ENCODE measurements around the gene SRGAP1. TPM values are rescaled to one million over a fixed set of nuclear protein-coding genes. Genes with fewer than 3 reads are reported as not detected.

SRGAP1 gene
- total and polyA plus RNA-seq, 2 donors: 0.82 to 1.3 TPM

DNA sequence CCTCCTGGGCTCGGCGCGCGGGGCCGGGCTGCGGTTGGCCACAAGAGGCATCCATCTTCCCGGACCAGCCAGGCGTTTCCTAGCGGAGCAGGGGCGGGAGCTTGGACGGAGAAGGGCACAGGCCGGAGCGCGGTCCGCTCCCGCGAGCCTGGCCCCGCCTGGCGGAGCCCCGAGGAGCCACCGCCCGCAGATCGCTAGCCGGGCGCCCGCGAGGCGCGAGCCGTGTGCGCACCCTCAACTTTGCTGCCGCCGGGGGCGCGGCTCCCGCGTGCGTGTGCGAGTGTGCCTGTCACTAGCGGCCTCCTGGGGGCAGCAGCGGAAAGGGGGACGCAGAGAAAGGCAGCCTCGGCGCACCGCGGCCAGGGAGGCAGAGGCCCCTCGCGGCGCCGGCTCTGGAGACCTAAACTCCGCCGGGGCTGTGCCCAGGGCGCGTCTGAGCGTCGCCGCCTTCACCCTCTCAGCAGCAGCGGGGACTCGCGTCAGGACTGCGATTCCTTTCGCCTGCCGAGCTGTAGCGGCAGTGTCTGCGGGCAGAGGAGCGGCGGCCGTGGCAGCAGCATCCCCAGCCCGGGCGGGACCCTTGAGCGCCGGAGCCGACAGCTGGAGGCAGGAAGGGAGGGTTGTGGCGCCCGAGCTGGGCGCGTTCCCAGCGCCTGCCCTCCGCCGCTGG, 644 bp upstream of the SRGAP1 start:
- H3K27ac ChIP-seq (ENCODE audit: low read depth in 1 of 2, low read length in 1 of 2): peak overlapping the region; percentile 66 to 74
- WGBS: under 1% methylated on average over 80 of the region's 80 CpGs

DNA sequence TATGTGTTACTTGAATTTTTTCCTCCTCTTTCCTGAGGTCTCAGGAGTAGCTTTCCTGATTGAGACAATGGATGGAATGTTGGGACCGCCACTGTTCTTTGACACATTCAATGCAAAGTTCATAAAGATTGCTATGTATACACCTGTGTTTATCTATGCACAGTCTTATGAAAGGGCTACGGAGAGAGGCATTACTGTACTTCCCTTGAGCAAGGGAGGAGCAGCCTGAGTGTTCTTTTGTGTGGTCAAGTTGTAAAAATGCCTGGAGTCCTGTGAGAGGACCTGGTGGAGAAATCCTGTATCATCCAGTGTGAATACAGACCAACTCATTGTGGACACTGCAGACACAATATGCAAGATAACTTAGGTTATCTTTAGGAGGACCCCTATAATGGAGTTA, 1.2 kb downstream of the SRGAP1 start:
- peaks cover 7% of the 10 kb centered on the region in 2 donors for H3K4me1 ChIP-seq (ENCODE audit: control insufficient read depth in 2 of 2, insufficient read depth in 2 of 2, low read length in 2 of 2)
- no peak overlapping the region for H3K27ac ChIP-seq (ENCODE audit: low read depth in 1 of 2, low read length in 1 of 2)
- 89% methylated on average over 2 of the region's 2 CpGs for WGBS
- H3K4me3 ChIP-seq (ENCODE audit: low read length in 2 of 2): no peak overlapping the region
- H3K27me3 ChIP-seq (ENCODE audit: control insufficient read depth in 2 of 2, insufficient read depth in 1 of 2, low read length in 1 of 2): peaks cover 20 to 48% of the 10 kb centered on the region in 2 donors
- DNase-seq (ENCODE audit: low read depth in 6 of 9, low spot score in 9 of 9): no peak
- H3K9me3 ChIP-seq (ENCODE audit: control insufficient read depth in 2 of 2, insufficient read depth in 1 of 2, low read length in 1 of 2): peaks cover 2 to 5% of the 10 kb centered on the region in 2 donors
- H3K36me3 ChIP-seq (ENCODE audit: control insufficient read depth in 2 of 2, insufficient read depth in 2 of 2, low read length in 1 of 2): no peaks in the 10 kb centered on the region

More for the DNA sequence above, 644 bp upstream of the SRGAP1 start:
- H3K27me3 ChIP-seq (ENCODE audit: control insufficient read depth in 2 of 2, insufficient read depth in 1 of 2, low read length in 1 of 2): peaks cover 20 to 48% of the 10 kb centered on the region in 2 donors
- peaks cover 7% of the 10 kb centered on the region in 2 donors for H3K4me1 ChIP-seq (ENCODE audit: control insufficient read depth in 2 of 2, insufficient read depth in 2 of 2, low read length in 2 of 2)
- H3K4me3 ChIP-seq (ENCODE audit: low read length in 2 of 2): peak overlapping the region; percentile 47 to 66
- peak; percentile 39 to 91 (median 73) for DNase-seq (ENCODE audit: low read depth in 6 of 9, low spot score in 9 of 9)
- H3K9me3 ChIP-seq (ENCODE audit: control insufficient read depth in 2 of 2, insufficient read depth in 1 of 2, low read length in 1 of 2): peaks cover 2 to 5% of the 10 kb centered on the region in 2 donors
- no peaks in the 10 kb centered on the region for H3K36me3 ChIP-seq (ENCODE audit: control insufficient read depth in 2 of 2, insufficient read depth in 2 of 2, low read length in 1 of 2)

DNA sequence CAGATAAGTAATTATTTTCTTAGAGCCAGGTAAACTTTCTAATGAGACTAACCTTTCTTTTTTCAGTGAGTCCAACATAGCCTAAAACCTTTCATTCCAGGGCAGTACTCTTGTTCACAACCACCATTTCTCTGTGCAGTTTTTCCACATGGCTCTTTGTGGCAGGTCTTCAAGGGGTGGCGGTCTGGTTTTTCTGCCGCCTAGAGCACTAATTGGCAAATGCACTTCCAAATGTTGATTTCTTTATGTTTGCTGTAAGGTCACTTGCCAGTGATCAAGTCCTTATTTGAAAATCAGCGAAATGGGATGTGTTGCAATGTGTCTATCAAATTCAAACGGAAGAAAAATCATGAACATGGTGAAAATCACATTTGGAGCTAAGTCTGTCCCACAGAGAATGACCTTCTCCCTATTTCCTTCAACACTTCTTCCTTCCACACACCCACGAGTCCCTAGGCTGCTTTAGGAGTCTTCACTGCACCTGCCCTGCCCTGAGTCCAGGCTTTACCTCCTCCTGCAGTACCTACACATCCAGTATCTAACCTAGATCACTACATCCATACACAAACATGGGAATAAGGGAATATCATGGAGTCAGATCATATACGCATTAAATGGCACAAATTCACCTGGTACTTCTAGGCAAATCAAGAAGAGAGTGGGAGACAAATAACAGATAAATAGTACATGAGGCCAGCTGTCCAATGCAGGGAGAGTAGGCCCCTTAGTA, 1.9 kb downstream of the SRGAP1 start:
- Histone ChIP-seq H3K4me1 (ENCODE audit: control insufficient read depth in 2 of 2, insufficient read depth in 2 of 2, low read length in 2 of 2) (peaks cover 7% of the 10 kb centered on the region in 2 donors), H3K9me3 (ENCODE audit: control insufficient read depth in 2 of 2, insufficient read depth in 1 of 2, low read length in 1 of 2) (peaks cover 2 to 5% of the 10 kb centered on the region in 2 donors), H3K4me3 (ENCODE audit: low read length in 2 of 2) (no peak overlapping the region), H3K27me3 (ENCODE audit: control insufficient read depth in 2 of 2, insufficient read depth in 1 of 2, low read length in 1 of 2) (peaks cover 20 to 48% of the 10 kb centered on the region in 2 donors), H3K36me3 (ENCODE audit: control insufficient read depth in 2 of 2, insufficient read depth in 2 of 2, low read length in 1 of 2) (no peaks in the 10 kb centered on the region), H3K27ac (ENCODE audit: low read depth in 1 of 2, low read length in 1 of 2) (no peak overlapping the region)
- no peak for DNase-seq (ENCODE audit: low read depth in 6 of 9, low spot score in 9 of 9)
- 93% methylated on average over 6 of the region's 6 CpGs for WGBS

DNA sequence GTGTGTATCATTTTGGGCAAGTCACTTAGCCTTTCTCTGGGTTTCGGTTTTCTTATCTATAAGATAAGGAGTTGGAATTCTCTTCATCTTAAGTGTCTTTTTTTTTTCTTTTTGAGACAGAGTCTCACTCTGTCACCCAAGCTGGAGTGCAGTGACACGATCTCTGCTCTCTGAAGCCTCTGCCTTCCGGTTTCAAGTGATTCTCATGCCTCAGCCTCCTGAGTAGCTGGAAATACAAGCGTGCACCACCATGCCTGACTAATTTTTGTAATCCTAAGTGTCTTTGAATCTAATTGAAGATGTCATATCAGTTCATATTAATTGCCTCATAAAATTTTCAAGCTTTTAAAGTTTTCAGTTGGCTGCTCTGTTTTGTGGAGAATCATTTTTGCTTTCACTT, 4.0 kb downstream of the SRGAP1 start:
- DNase-seq (ENCODE audit: low read depth in 6 of 9, low spot score in 9 of 9): no peak
- peaks cover 5 to 7% of the 10 kb centered on the region in 2 donors for H3K4me1 ChIP-seq (ENCODE audit: control insufficient read depth in 2 of 2, insufficient read depth in 2 of 2, low read length in 2 of 2)
- WGBS: 92% methylated on average over 4 of the region's 4 CpGs

DNA sequence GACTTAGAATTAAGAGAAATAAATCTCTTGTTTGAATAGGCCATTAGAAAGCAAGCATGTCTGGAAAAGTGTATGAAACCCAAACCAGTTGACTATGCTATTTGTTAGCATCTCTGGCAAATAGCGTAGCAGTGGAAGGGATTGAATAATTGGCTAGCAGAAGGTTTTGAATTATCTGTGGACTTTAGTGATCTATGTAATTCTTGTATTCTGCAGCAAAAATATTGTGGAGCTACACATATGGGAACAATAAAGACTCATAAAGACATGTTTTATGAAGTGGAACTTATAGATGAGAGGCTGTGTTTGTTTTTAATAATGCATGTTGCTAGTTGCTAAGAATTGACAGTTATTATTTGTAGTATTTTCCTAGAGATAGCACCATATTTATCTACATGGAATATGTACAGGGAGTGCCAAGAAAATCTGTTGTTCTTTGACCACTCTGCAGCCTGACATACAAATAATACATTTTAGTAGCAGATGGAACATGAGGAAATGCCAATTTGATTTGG, 4.7 kb downstream of the SRGAP1 start:
- Histone ChIP-seq H3K27me3 (ENCODE audit: control insufficient read depth in 2 of 2, insufficient read depth in 1 of 2, low read length in 1 of 2) (peaks cover 10 to 26% of the 10 kb centered on the region in 2 donors), H3K4me3 (ENCODE audit: low read length in 2 of 2) (no peak overlapping the region), H3K36me3 (ENCODE audit: control insufficient read depth in 2 of 2, insufficient read depth in 2 of 2, low read length in 1 of 2) (no peaks in the 10 kb centered on the region), H3K27ac (ENCODE audit: low read depth in 1 of 2, low read length in 1 of 2) (no peak overlapping the region), H3K9me3 (ENCODE audit: control insufficient read depth in 2 of 2, insufficient read depth in 1 of 2, low read length in 1 of 2) (peaks cover 2 to 5% of the 10 kb centered on the region in 2 donors), H3K4me1 (ENCODE audit: control insufficient read depth in 2 of 2, insufficient read depth in 2 of 2, low read length in 2 of 2) (peaks cover 3 to 7% of the 10 kb centered on the region in 2 donors)
- no peak for DNase-seq (ENCODE audit: low read depth in 6 of 9, low spot score in 9 of 9)
- 91% methylated on average over 1 of the region's 1 CpG for WGBS

More for the DNA sequence above, 4.0 kb downstream of the SRGAP1 start:
- H3K27ac ChIP-seq (ENCODE audit: low read depth in 1 of 2, low read length in 1 of 2): no peak overlapping the region
- H3K9me3 ChIP-seq (ENCODE audit: control insufficient read depth in 2 of 2, insufficient read depth in 1 of 2, low read length in 1 of 2): peaks cover 2 to 5% of the 10 kb centered on the region in 2 donors
- no peaks in the 10 kb centered on the region for H3K36me3 ChIP-seq (ENCODE audit: control insufficient read depth in 2 of 2, insufficient read depth in 2 of 2, low read length in 1 of 2)
- peaks cover 13 to 33% of the 10 kb centered on the region in 2 donors for H3K27me3 ChIP-seq (ENCODE audit: control insufficient read depth in 2 of 2, insufficient read depth in 1 of 2, low read length in 1 of 2)
- no peak overlapping the region for H3K4me3 ChIP-seq (ENCODE audit: low read length in 2 of 2)

DNA sequence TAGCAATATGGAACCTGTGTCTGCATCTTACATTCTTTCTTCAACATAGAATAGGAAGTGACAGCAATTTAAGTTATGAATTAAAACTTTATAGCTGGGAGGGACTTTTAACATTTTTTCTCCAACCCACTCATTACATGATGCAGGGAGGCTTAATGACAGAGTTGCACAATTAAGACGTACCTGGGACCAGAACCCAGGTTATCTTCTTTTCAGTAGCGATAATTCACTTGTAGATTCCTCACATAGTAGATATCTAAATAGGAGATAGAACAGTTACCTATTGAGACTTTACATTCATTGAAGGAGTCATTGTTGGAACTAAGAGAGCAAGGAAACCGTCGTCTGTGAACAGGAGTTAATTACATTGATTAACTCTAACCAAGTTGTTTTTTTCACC, 5.1 kb downstream of the SRGAP1 start:
- 97% methylated on average over 4 of the region's 4 CpGs for WGBS
- H3K27me3 ChIP-seq (ENCODE audit: control insufficient read depth in 2 of 2, insufficient read depth in 1 of 2, low read length in 1 of 2): peaks cover 10 to 21% of the 10 kb centered on the region in 2 donors
- no peak overlapping the region for H3K4me3 ChIP-seq (ENCODE audit: low read length in 2 of 2)
- H3K4me1 ChIP-seq (ENCODE audit: control insufficient read depth in 2 of 2, insufficient read depth in 2 of 2, low read length in 2 of 2): peaks cover 0 to 4% of the 10 kb centered on the region in 2 donors
- no peak for DNase-seq (ENCODE audit: low read depth in 6 of 9, low spot score in 9 of 9)
- H3K36me3 ChIP-seq (ENCODE audit: control insufficient read depth in 2 of 2, insufficient read depth in 2 of 2, low read length in 1 of 2): no peaks in the 10 kb centered on the region
- H3K27ac ChIP-seq (ENCODE audit: low read depth in 1 of 2, low read length in 1 of 2): no peak overlapping the region
- peaks cover 2 to 4% of the 10 kb centered on the region in 2 donors for H3K9me3 ChIP-seq (ENCODE audit: control insufficient read depth in 2 of 2, insufficient read depth in 1 of 2, low read length in 1 of 2)

DNA sequence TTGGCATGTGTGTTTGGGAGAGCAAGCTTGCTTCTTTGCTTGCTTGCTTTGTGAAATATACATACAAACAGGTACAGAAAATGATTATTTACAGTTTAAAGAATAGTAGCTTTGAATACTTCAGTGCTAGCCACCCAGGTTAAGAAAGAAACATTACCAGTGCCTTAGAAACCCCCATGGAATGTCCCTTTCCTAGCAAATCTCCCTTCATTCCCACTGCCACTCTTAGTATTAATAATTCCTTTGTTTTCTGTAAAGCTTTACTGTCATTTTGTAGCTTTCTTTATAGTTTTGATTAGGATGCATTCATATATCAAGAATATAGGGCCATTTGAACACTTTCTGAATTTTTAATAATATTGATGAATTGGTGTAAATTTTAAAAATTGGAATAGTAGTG, 9.5 kb downstream of the SRGAP1 start:
- Histone ChIP-seq H3K36me3 (ENCODE audit: control insufficient read depth in 2 of 2, insufficient read depth in 2 of 2, low read length in 1 of 2) (no peaks in the 10 kb centered on the region), H3K27ac (ENCODE audit: low read depth in 1 of 2, low read length in 1 of 2) (no peak overlapping the region), H3K9me3 (ENCODE audit: control insufficient read depth in 2 of 2, insufficient read depth in 1 of 2, low read length in 1 of 2) (no peaks in the 10 kb centered on the region), H3K4me3 (ENCODE audit: low read length in 2 of 2) (no peak overlapping the region), H3K27me3 (ENCODE audit: control insufficient read depth in 2 of 2, insufficient read depth in 1 of 2, low read length in 1 of 2) (no peaks in the 10 kb centered on the region), H3K4me1 (ENCODE audit: control insufficient read depth in 2 of 2, insufficient read depth in 2 of 2, low read length in 2 of 2) (no peaks in the 10 kb centered on the region)
- DNase-seq (ENCODE audit: low read depth in 6 of 9, low spot score in 9 of 9): no peak

DNA sequence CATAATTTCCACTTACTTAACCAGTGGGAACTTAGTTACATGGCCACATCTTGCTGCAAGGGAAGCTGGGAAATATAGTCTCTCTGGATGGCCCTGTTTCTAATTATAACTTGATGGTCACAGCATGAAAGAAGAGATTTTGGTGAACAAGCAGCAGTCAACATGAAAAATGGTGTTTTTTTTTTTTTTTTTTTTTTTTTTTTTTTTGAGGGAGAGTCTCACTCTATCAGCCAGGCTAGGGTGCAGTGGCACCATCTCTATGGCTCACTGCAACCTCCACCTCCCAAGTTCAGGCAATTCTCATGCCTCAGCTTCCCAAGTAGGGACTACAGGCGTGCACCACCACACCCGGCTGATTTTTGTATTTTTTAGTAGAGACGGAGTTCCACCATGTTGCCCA, 10.8 kb downstream of the SRGAP1 start:
- no peaks in the 10 kb centered on the region for H3K36me3 ChIP-seq (ENCODE audit: control insufficient read depth in 2 of 2, insufficient read depth in 2 of 2, low read length in 1 of 2)
- no peaks in the 10 kb centered on the region for H3K4me1 ChIP-seq (ENCODE audit: control insufficient read depth in 2 of 2, insufficient read depth in 2 of 2, low read length in 2 of 2)
- H3K9me3 ChIP-seq (ENCODE audit: control insufficient read depth in 2 of 2, insufficient read depth in 1 of 2, low read length in 1 of 2): no peaks in the 10 kb centered on the region
- no peak overlapping the region for H3K27ac ChIP-seq (ENCODE audit: low read depth in 1 of 2, low read length in 1 of 2)
- WGBS: 96% methylated on average over 3 of the region's 3 CpGs
- H3K4me3 ChIP-seq (ENCODE audit: low read length in 2 of 2): no peak overlapping the region
- no peaks in the 10 kb centered on the region for H3K27me3 ChIP-seq (ENCODE audit: control insufficient read depth in 2 of 2, insufficient read depth in 1 of 2, low read length in 1 of 2)
- no peak for DNase-seq (ENCODE audit: low read depth in 6 of 9, low spot score in 9 of 9)
